Measurements from ENCODE around the gene CALML3.

The CALML3 gene

DNA sequence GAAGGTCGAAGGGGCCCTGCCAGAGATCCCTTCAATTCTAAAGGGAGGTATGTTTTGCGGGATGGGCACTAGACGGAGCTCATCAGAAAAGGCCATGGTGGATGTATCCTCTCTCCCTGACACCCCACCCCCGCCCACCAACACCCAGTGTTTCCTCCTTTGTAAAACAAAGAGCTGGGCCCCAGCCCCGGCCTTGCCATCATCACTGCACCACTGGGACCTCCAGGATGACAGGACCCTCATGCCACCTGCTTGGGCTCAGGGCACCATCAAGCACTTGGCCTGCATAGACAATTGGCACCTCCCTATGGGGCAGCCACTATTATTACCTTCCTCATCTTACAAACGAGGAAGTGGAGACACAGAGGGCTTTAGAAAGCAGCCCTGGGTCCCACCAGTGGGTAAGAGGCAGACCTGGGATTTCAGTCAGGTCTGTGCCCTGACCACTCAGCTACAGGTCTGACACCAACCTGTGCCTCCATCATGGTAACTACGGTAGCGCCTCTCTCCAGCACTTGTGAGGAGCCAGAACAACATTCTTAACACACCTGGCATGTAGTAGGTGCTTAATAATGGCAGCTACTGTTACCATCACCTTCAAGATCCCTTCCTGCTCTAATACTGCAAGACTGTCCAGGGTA is 2.0 kb downstream of the CALML3 start:
- in situ Hi-C loops (cut with HindIII; ENCODE audit: low sequenced_read_pairs): no loop called here
- no peak for DNase-seq (ENCODE audit: low read depth, low spot score)
- TF ChIP-seq, protein P1, sequence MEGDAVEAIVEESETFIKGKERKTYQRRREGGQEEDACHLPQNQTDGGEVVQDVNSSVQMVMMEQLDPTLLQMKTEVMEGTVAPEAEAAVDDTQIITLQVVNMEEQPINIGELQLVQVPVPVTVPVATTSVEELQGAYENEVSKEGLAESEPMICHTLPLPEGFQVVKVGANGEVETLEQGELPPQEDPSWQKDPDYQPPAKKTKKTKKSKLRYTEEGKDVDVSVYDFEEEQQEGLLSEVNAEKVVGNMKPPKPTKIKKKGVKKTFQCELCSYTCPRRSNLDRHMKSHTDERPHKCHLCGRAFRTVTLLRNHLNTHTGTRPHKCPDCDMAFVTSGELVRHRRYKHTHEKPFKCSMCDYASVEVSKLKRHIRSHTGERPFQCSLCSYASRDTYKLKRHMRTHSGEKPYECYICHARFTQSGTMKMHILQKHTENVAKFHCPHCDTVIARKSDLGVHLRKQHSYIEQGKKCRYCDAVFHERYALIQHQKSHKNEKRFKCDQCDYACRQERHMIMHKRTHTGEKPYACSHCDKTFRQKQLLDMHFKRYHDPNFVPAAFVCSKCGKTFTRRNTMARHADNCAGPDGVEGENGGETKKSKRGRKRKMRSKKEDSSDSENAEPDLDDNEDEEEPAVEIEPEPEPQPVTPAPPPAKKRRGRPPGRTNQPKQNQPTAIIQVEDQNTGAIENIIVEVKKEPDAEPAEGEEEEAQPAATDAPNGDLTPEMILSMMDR (IDR thresholded peaks at IDR 0.05; ENCODE audit: low read depth, low read length): no peak
- no peak overlapping the region for H3K4me3 ChIP-seq (ENCODE audit: low read depth, low read length)

DNA sequence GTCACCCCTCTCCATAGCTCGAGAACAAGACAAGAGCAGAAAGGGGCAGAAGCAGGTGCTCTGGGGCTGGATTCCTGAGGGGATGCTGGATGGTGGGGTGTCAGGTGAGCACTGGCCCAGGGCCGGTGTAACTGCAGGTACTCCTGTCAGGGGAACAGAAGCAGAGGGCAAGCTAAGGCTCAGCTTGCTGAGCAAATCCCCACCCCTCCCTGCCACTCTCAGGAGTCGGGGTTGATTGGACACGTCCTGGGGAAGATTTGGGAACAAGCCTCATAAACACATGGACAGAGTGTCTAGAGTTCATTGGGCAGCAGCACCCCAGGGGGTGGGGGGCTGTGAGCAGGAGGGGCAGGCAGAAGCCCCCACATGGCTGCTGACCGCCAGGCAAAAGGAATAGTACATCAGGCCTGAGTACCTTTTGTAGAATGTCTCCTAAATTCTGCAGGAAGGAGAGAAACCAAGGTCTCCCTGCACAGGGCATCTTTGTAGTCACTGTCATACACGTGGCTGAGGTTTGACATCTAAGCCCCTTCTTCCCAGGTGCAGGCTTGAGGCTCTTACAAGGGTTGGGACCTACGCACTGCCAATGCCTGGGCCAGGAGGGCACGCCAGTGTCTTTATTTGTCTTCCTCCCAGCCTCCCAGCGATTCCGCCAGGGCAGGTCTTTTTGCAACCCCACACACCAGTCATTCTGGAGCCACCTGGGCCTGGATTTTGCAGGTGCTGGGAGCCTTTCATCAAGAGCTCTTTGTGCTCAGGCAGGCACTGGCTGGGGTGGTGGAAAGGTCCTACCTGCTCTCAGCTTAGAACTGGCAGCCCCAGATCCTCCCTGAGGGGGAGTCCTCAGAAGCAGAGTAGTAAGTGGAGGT is 2.8 kb downstream of the CALML3 start:
- in situ Hi-C loops (cut with HindIII; ENCODE audit: low sequenced_read_pairs): no loop called here
- TF ChIP-seq, protein P1 (IDR thresholded peaks at IDR 0.05; ENCODE audit: low read depth, low read length): no peak
- no peak for DNase-seq (ENCODE audit: low read depth, low spot score)

DNA sequence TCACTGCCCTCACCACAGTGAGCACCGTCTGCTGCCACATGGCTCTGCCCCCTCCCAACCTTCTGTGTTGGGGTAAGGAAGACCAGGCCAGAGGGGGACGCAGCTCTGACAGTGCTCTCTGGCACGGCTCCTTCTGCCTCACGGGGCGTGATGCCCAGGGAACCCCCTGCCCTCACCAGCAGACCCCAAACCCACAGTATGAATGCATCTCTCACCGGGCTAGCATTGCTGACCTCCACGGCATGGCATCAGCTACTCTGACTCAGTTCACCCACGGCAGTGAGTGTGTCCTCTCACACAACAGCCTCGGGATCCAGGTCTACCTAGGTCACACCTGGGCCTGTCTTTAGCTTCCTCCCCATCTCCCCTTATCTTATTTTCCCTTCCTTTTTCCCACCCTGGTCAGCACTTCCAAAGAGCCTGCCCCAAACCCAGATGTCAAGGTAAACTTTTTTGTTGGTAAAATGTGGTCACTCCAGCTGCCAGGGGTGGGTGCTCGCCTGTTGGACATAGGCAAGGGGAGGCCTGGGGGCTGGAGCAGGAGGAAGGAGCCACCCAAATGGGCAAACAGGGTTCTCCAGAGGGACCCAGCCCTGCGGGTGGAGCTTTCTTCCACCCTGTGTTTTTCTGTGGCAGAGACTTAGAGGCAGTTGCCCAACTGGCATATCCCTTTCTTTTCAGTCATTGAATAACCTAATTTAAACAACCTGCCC is 4.4 kb downstream of the CALML3 start:
- TF ChIP-seq, protein P1 (IDR thresholded peaks at IDR 0.05; ENCODE audit: low read depth, low read length): no peak
- H3K4me3 ChIP-seq (ENCODE audit: low read depth, low read length): no peak overlapping the region
- DNase-seq (ENCODE audit: low read depth, low spot score): no peak
- in situ Hi-C loops (cut with HindIII; ENCODE audit: low sequenced_read_pairs): no loop called here

More for the DNA sequence above, 2.8 kb downstream of the CALML3 start:
- no peak overlapping the region for H3K4me3 ChIP-seq (ENCODE audit: low read depth, low read length)

DNA sequence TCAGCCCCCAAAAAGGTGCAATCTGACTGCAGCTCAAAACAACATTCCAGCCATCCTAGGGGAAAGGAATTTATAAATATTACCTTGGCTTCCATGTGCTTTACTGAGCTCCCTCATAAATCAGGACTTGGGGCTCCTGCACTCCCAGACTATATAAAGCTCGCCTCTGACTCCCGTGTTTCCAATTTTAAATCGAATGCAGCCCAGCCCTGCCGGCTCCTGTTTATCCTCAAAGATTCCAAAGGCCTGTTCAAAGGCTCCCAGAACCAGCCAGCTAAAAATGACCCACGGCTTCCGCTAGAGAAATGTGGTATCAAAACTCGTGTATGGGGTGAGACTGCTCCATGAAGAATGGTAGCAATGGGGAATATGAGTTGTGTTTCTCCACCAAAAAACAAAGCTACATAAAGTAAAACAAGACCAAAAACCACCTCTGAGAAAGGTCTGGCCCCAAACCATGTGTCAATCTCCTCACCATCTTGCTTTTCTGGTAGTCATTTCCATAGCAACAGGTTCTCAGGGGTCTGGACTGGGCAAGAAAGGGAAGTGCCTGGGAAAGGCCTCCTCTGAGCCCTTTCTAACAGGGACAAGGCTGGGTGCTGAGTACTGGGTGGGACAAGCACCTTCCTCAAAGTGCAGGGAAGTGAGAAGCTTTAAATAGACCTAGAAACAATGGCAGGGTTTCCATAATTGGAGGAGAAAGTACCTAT is 5.1 kb downstream of the CALML3 start:
- no peak overlapping the region for H3K4me3 ChIP-seq (ENCODE audit: low read depth, low read length)
- no peak for DNase-seq (ENCODE audit: low read depth, low spot score)
- in situ Hi-C loops (cut with HindIII; ENCODE audit: low sequenced_read_pairs): no loop called here
- TF ChIP-seq, protein P1 (IDR thresholded peaks at IDR 0.05; ENCODE audit: low read depth, low read length): no peak

DNA sequence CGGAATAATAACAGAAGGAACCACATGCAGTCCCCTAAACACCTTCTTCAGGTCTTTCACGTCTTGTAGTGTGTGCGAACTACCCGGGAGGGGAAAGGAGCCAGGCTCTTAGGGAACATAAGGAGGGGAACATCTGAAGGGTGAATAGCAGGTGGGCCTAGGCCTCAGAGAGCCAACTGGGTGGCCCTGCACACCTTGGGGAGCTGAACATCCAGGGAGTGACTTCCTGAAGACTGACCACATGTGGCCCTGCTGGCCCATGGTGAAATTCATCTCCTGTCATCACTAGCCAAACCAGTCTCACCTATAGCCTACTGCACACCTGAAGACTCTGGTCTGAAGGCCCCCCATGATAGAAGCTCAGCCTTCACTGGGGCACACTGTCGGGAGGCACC is 5.6 kb downstream of the CALML3 start:
- in situ Hi-C loops (cut with HindIII; ENCODE audit: low sequenced_read_pairs): no loop called here
- H3K4me3 ChIP-seq (ENCODE audit: low read depth, low read length): no peak overlapping the region
- TF ChIP-seq, protein P1 (IDR thresholded peaks at IDR 0.05; ENCODE audit: low read depth, low read length): no peak
- no peak for DNase-seq (ENCODE audit: low read depth, low spot score)
